Ovary (tissue), 9 donors: ENCODE results near the gene PIK3R1. TPM values are rescaled to one million over a fixed set of nuclear protein-coding genes. Genes with fewer than 3 reads are reported as not detected.

ENCODE experiments used
- DNase-seq, 5 donors: peaks; one replicate each; pipeline ENCODE4 v3.0.0-alpha.2; 2019 to 2020
- H3K27ac ChIP-seq, 2 donors: fragments of 200-600 bp; one replicate each; pipeline versions ENCODE4 v1.5.1 to v1.8.0; 2019 to 2022
- H3K27me3 ChIP-seq: fragments of 200-600 bp; one replicate; pipeline ENCODE4 v1.8.0; 2022
- H3K36me3 ChIP-seq: fragments of 200-600 bp; sonication (generic); one replicate; pipeline ENCODE4 v1.5.1; 2019
- H3K4me1 ChIP-seq: one replicate; pipeline ENCODE4 v1.8.1; 2013; ENCODE audit warnings: mild to moderate bottlenecking, moderate library complexity; ENCODE audit not compliant: insufficient read depth
- H3K4me3 ChIP-seq: fragments of 200-600 bp; sonication (generic); one replicate; pipeline ENCODE4 v1.5.1; 2017
- H3K9me3 ChIP-seq, 2 donors: fragments of 200-600 bp in 1 of 2; sonication (generic) in 1 of 2; one replicate each; pipeline versions ENCODE4 v1.5.1 to v1.8.1; 2013 to 2019; ENCODE audit warnings: mild to moderate bottlenecking in 1 of 2, moderate library complexity in 1 of 2
- CTCF ChIP-seq, 3 donors: fragments of 450-650 bp in 2 of 3; fragments of 200-600 bp in 1 of 3; IDR thresholded peaks; one replicate each; pipeline versions ENCODE4 v1.5.1 to v1.8.0; 2016 to 2022; ENCODE audit warnings: antibody characterized with exemption in 3 of 3, mild to moderate bottlenecking in 1 of 3
- EP300 ChIP-seq: sonication (generic); formaldehyde crosslinking; IDR thresholded peaks from one replicate; pipeline ENCODE4 v1.6.1; 2017; ENCODE audit warnings: antibody characterized with exemption
- POLR2A ChIP-seq: fragments of 450-650 bp; IDR thresholded peaks from one replicate; pipeline ENCODE4 v1.6.1; 2017; ENCODE audit warnings: antibody characterized with exemption, mild to moderate bottlenecking, moderate library complexity
- WGBS, 3 donors: extraction: QIAGEN DNeasy Blood & Tissue Kit in 1 of 3; methylation state at CpG; one replicate each; pipeline versions ENCODE4 v1.1.5 to v1.1.7; 2013 to 2017; 5-methylcytosine and 5-hydroxymethylcytosine counted together
- intact Hi-C, 4 donors: fragments of 100-400 bp; cut with DNase I; formaldehyde crosslinking; loops; one replicate each; pipeline versions ENCODE4 v1.11.0 to v1.15.1; 2022 to 2023
- polyA plus RNA-seq, 2 donors: library from polyadenylated mRNA; stranded (reverse); fragments of 200-250 nt in 1 of 2; fragments of 350-450 nt in 1 of 2; fragmentation: Illumina TruSeq in 1 of 2; extraction: RNeasy Lipid Tissue Mini Kit (QIAGEN cat#74804) in 1 of 2; gene quantifications; one replicate each; pipeline ENCODE4 v1.2.3, GENCODE V29; 2013 to 2014
- total RNA-seq, 7 donors: library from RNA; depleted of rRNA in 2 of 7; stranded (reverse); fragments of >200 nt in 2 of 7; fragmentation: NEBNext Ultra II Directional in 3 of 7; extraction: Animal tissue kit (Norgen Biotek cat#: 25700) in 3 of 7; gene quantifications; one replicate each; pipeline versions ENCODE4 v1.1.0 to v1.2.4, GENCODE V29; 2016 to 2023
- donor health status: DM: no; HTN: no; CAD: no; lungs with moderate emphysema.
- donor health status: DM: no; HTN: no; CAD: no.
- donor health status: Bipolar disorder and iron deficiency.
- donor health status: DM: yes; HTN: yes; CAD: no.
- donor health status: DM: no; HTN: no; CAD: no.
- donor health status: DM: yes; HTN: yes; CAD: no.

Gene PIK3R1
- total and polyA plus RNA-seq, 9 donors: 25.2 to 206 (median 81.2) TPM

DNA sequence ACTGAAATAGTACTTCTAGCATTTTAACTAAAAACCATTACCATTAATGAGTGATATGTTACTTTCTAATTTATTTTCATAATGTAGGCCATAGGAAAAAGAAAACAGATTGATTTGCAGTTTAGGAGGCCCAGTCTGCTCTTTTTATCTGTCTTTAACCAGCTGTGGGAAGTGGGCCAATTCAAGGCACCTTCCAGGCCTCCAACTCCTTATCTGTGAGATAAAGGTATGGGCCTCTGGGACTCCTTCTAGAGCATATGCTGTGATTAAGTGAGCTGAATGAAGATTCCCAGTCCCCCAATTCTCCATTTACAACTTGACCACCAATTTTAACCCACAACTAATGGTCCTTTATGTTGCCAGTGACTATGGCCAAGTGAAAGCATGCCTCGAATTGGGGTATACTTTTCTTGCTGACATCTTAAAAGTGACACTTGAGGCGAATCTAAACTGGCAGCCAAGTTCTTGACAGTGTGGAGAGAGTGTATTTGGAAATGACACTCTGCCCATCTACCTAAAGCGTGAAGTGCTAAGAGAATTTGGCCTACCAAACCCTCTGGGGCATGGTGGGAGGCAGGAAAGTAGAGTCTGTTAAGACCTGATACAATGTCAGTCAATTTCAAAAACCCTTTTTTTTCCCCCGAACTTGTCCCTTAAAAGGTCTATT, 88.3 kb downstream of the PIK3R1 start:
- no peak overlapping the region for H3K4me3 ChIP-seq
- no peak overlapping the region for H3K27ac ChIP-seq
- no peak for DNase-seq
- WGBS, 3 donors: 74 to 82% (median 80%) methylated on average over 4 of the region's 4 CpGs
- H3K36me3 ChIP-seq: no peaks in the 10 kb centered on the region
- TF ChIP-seq EP300 (no peak), CTCF (IDR thresholded peaks at IDR 0.05) (no peak), POLR2A (no peak)
- no peaks in the 10 kb centered on the region for H3K9me3 ChIP-seq
- H3K4me1 ChIP-seq: no peaks in the 10 kb centered on the region
- intact Hi-C loops: no loop called here
- H3K27me3 ChIP-seq: no peaks in the 10 kb centered on the region

- TF ChIP-seq CTCF (IDR thresholded peaks at IDR 0.05): no peak
- TF ChIP-seq POLR2A: no peak
- no peak for TF ChIP-seq EP300
- intact Hi-C loops: no loop called here
- no peaks in the 10 kb centered on the region for H3K36me3 ChIP-seq
- H3K4me1 ChIP-seq: no peaks in the 10 kb centered on the region
- WGBS, 3 donors: 64 to 67% (median 64%) methylated on average over 3 of the region's 3 CpGs
- H3K9me3 ChIP-seq: no peaks in the 10 kb centered on the region
- no peak for DNase-seq
- no peaks in the 10 kb centered on the region for H3K27me3 ChIP-seq
- H3K27ac ChIP-seq: no peak overlapping the region
- no peak overlapping the region for H3K4me3 ChIP-seq
These were observed 89.0 kb downstream of the PIK3R1 start for GRCh38 chr5:68304421-68305052.

DNA sequence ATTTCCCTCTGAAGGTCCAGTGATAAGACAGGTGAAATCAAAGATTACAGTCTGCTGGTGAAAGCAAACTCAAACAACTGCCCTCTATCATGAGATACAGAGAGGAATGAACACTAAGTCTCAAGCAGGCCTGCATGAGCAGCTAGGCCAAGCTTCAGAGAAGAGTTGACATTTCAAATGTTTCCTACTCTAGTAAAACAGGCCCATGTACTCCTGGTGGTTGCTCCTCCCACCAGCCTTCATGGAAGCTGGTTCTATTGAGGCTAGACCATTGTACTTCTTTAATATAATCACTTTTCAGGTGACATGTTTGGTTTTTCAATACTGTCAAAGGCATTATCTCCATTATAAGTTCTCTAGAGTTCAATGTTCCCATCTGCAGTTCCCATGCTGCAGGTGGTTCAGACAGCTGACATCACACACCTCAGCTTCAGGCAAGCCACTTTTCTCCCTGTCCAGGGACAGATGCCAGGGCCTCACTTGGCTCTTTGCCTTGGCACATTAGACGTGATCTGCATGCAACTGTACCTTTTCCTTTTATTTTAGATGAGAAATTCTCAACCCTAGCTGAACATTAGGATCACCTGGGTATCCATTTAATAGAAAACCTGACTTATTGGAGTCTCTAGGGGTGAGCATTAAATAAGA, 89.8 kb downstream of the PIK3R1 start:
- Histone ChIP-seq H3K27me3 (no peaks in the 10 kb centered on the region), H3K9me3 (no peaks in the 10 kb centered on the region), H3K4me1 (no peaks in the 10 kb centered on the region), H3K4me3 (no peak overlapping the region), H3K27ac (no peak overlapping the region), H3K36me3 (no peaks in the 10 kb centered on the region)
- intact Hi-C loops: no loop called here
- 40 to 55% (median 42%) methylated on average over 1 of the region's 1 CpG for WGBS, 3 donors
- DNase-seq: no peak
- TF ChIP-seq CTCF (IDR thresholded peaks at IDR 0.05): no peak
- TF ChIP-seq POLR2A: no peak
- no peak for TF ChIP-seq EP300

GRCh38 chr5:68306361-68307014, 90.9 kb downstream of the PIK3R1 start:
- Histone ChIP-seq H3K36me3 (no peaks in the 10 kb centered on the region), H3K27ac (no peak overlapping the region), H3K4me3 (no peak overlapping the region), H3K4me1 (no peaks in the 10 kb centered on the region), H3K27me3 (no peaks in the 10 kb centered on the region), H3K9me3 (no peaks in the 10 kb centered on the region)
- WGBS, 3 donors: 81 to 91% (median 84%) methylated on average over 7 of the region's 7 CpGs
- TF ChIP-seq EP300: no peak
- no peak for TF ChIP-seq POLR2A
- TF ChIP-seq CTCF (IDR thresholded peaks at IDR 0.05): no peak
- intact Hi-C loops: no loop called here
- no peak for DNase-seq
